NCI-H187 (cell line): ENCODE measurements around the gene KIR3DL1.
"Not testable (repeated sequence)": the region's sequence is repeated elsewhere in the genome, so short reads cannot be mapped to it uniquely, and the experiment has no call there.

Experiments
- DNase-seq, 2 experiments: peaks; one replicate each; lab custom pipeline; 2025; lab: John Stamatoyannopoulos, UW

The KIR3DL1 gene

GRCh38 chr19:54814571-54814970 is 1.7 kb upstream of the KIR3DL1 start:
- not testable (repeated sequence) for DNase-seq

- DNase-seq, result no peak
These were observed 1.6 kb downstream of the KIR3DL1 start for GRCh38 chr19:54817670-54818536.

- not testable (repeated sequence) for DNase-seq
These were observed 8.1 kb downstream of the KIR3DL1 start for GRCh38 chr19:54824416-54824815.

- DNase-seq, result not testable (repeated sequence)
These were observed 9.1 kb downstream of the KIR3DL1 start for GRCh38 chr19:54825326-54825725.

GRCh38 chr19:54828064-54828463 is 11.8 kb downstream of the KIR3DL1 start:
- not testable (repeated sequence) for DNase-seq

- not testable (repeated sequence) for DNase-seq
These were observed 16.2 kb downstream of the KIR3DL1 start, which contains the start of gene KIR2DS4 for GRCh38 chr19:54832496-54832895. TSS of gene KIR2DS4 (plus strand) at chr19:54832676.

- not testable (repeated sequence) for DNase-seq
These were observed 18.9 kb downstream of the KIR3DL1 start for GRCh38 chr19:54835126-54835525.

GRCh38 chr19:54837522-54837921 is 21.3 kb downstream of the KIR3DL1 start:
- DNase-seq, result not testable (repeated sequence)

GRCh38 chr19:54843171-54843570 is 26.9 kb downstream of the KIR3DL1 start:
- not testable (repeated sequence) for DNase-seq

- not testable (repeated sequence) for DNase-seq
These were observed 33.9 kb downstream of the KIR3DL1 start, which contains the start of gene KIR3DL2 for GRCh38 chr19:54850061-54850640. TSS of gene KIR3DL2 (plus strand) at chr19:54850443. CDS start at chr19:54850476, 33 bp downstream.

GRCh38 chr19:54850930-54851329 is 34.7 kb downstream of the KIR3DL1 start:
- no peak for DNase-seq

- no peak for DNase-seq
These were observed 35.1 kb downstream of the KIR3DL1 start for GRCh38 chr19:54851353-54851752.

- DNase-seq, result not testable (repeated sequence)
These were observed 39.0 kb downstream of the KIR3DL1 start for GRCh38 chr19:54855241-54855640.

GRCh38 chr19:54858476-54858875 is 42.2 kb downstream of the KIR3DL1 start:
- DNase-seq, result not testable (repeated sequence)

- DNase-seq, result not testable (repeated sequence)
These were observed 43.2 kb downstream of the KIR3DL1 start for GRCh38 chr19:54859421-54859820.

GRCh38 chr19:54863459-54863858 is 47.2 kb downstream of the KIR3DL1 start:
- not testable (repeated sequence) for DNase-seq

GRCh38 chr19:54871696-54872095 is 55.4 kb downstream of the KIR3DL1 start:
- no peak for DNase-seq

- no peak for DNase-seq
These were observed 57.7 kb downstream of the KIR3DL1 start, which contains the start of gene FCAR for GRCh38 chr19:54873990-54874389. TSS of gene FCAR (plus strand) at chr19:54874235. CDS start at chr19:54874290, 55 bp downstream.

- no peak for DNase-seq
These were observed 59.2 kb downstream of the KIR3DL1 start for GRCh38 chr19:54875506-54875905.

- no peak for DNase-seq
These were observed 61.2 kb downstream of the KIR3DL1 start for GRCh38 chr19:54877471-54877870.
